Urothelium cell line (cell line): Measurements from ENCODE around the gene MIPOL1.

Experiments used
- DNase-seq: peaks from one replicate; pipeline ENCODE4 v3.0.0; 2011; ENCODE audit warnings: low spot score, mixed read lengths
- FAIRE-seq: peaks from 2 replicates; lab custom pipeline; 2011; peaks lifted over from hg19 to GRCh38; lab: Jason Lieb, UNC

Gene MIPOL1

GRCh38 chr14:37579274-37579673, 381.5 kb downstream of the MIPOL1 start:
- FAIRE-seq (no peak), DNase-seq (no peak)

- DNase-seq (no peak), FAIRE-seq (no peak)
These were observed 382.4 kb downstream of the MIPOL1 start for GRCh38 chr14:37580146-37580545.

GRCh38 chr14:37583358-37584210, 385.8 kb downstream of the MIPOL1 start:
- FAIRE-seq = no peak
- DNase-seq = no peak

- no peak for DNase-seq
- FAIRE-seq = no peak
These were observed 386.7 kb downstream of the MIPOL1 start for GRCh38 chr14:37584211-37585100.

GRCh38 chr14:37585101-37585511, 387.4 kb downstream of the MIPOL1 start:
- no peak for FAIRE-seq
- no peak for DNase-seq

GRCh38 chr14:37585971-37586796, 388.4 kb downstream of the MIPOL1 start:
- DNase-seq = no peak

GRCh38 chr14:37586797-37587130, 389.0 kb downstream of the MIPOL1 start:
- FAIRE-seq (no peak), DNase-seq (no peak)

More at GRCh38 chr14:37585971-37586796, 388.4 kb downstream of the MIPOL1 start:
- FAIRE-seq = no peak

DNA sequence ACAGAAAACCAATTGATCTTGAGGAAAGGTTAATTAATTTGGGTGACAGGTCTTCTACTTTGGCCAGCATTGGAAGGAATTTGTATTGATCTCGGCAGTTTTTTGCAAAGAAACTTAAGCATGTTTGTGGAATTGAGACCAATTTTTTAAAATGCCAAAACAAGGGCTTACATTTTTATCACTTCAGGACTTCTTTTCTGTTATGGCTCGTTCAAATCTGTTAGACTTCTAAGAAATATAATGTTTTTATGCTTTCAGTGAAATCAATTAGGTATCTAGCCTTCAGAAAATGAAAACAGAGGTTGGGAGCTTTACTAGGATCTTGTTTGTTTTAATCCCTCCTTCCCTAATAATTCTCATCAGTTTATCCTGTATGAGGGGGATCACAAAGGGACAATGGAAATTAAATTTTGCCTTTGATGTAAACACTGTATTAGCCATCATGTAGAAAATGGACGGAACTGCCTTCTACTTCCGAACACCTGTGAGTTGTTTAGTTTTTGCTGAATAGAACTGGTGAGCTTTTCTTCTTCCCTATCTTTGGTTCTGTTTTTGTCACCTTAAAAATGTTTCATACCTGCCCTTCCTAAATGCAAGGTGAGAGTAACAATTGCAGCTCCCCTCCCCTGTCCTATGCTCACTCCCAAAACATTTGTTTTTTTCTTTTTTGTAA, 389.5 kb downstream of the MIPOL1 start:
- no peak for FAIRE-seq
- DNase-seq = no peak

DNA sequence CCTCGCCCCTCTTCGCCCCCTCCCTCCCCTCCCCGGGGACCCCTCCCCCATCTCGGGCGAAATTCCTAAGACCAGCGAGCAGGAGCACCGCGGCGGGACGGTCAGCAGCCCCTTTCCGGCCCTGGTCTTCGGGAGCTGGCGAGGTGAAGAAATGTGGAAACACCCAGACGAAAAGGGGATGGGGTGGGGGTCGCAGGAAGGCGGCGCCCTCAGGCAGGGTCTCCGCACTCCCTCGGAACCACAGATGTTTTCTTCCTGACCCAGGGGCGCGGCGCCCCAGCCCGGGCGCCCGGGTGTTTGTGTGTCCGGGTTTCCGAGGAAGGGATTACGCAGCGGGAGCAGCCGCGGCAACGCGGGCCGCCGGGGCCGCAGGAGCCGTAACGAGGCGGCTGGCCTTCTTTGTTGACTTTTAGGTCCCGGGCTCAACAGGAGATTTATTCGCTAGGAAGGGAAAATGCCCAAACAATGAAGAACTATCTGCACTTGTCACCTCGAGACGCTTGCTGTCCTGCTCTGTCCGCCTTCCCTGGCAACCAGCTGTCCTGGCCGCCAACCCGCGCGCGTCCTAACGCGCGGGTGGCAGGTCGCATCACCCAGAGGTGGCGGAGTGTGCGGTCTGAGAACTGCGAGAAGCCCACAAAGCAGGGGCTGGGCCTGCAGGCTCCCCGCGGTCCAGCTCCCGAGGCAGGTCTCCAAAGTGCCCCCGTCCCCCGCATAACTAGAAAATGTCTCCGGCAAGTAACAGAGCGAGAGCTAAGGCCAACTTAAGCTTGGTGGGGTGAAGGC, 390.3 kb downstream of the MIPOL1 start:
- DNase-seq = no peak

GRCh38 chr14:37588667-37588955, 390.9 kb downstream of the MIPOL1 start:
- FAIRE-seq (no peak), DNase-seq (no peak)

More for the DNA sequence above, 390.3 kb downstream of the MIPOL1 start:
- no peak for FAIRE-seq

DNA sequence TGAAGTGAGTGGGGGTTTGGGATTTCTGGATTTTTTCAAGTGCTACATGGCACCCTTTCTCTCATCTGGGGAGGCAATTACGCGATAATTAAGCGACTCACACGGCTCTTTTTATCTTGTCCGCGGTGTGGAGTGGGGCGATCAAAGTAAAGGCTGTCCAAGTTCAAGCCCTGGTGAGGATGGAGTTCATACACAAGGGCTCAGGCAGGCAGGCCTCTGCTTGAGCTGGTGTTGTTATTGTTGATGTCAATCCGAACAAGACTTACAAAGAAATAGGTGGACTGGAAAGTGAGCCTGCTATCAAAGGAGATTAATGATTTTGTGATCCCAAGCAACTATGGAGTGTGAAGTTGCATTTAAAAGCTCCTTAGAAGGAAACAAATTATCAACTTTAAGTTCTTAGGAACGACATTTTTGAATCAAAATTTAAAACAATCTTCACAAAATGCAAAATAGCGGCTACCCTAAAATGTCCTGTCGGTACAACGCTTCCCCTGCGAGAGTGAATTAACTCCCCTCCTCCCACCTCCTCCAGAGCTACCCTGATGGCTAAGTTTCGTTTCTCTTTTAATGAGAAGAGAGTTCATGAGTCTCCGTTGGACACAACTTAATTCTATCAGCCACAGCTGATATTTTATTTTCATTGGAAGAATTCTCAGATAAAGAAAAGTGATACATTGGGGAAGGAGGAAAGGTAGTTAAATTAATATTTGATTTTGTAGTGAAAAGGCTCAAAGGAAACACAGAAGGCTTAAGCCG, 391.4 kb downstream of the MIPOL1 start:
- FAIRE-seq (no peak), DNase-seq (no peak)

DNA sequence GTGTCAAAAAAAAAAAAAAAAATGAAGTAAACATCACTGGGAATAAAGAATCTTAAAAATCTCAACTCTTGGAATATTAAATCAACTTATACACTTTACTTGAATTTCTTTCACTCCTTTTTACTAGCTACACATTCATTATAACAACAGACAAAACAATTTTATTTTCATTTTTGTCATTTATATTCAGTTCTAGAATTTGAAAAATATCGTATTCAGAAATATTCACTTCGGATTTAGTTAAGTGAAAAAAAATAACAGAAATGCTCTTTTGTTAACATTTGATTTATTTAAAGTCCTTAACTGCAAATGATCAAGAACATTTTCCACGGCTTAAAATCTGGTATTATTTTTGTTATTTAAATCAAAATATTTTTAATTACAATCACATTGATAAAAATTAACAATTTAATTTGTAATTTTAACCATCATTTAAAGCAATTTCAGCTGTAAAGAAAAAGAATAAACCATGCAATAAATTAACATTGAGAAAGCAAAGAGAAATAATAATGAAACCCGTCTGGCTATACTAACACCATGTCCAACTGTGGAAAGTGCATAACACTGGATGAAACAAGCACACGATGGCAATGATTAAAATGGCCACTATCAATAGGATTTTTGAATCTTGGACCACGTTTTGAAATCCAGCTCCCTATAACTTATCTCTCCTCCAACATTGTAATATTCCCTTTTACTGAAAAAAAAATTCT, 392.1 kb downstream of the MIPOL1 start:
- DNase-seq (no peak), FAIRE-seq (no peak)

- DNase-seq (no peak), FAIRE-seq (no peak)
These were observed 392.8 kb downstream of the MIPOL1 start for GRCh38 chr14:37590428-37591139.

DNA sequence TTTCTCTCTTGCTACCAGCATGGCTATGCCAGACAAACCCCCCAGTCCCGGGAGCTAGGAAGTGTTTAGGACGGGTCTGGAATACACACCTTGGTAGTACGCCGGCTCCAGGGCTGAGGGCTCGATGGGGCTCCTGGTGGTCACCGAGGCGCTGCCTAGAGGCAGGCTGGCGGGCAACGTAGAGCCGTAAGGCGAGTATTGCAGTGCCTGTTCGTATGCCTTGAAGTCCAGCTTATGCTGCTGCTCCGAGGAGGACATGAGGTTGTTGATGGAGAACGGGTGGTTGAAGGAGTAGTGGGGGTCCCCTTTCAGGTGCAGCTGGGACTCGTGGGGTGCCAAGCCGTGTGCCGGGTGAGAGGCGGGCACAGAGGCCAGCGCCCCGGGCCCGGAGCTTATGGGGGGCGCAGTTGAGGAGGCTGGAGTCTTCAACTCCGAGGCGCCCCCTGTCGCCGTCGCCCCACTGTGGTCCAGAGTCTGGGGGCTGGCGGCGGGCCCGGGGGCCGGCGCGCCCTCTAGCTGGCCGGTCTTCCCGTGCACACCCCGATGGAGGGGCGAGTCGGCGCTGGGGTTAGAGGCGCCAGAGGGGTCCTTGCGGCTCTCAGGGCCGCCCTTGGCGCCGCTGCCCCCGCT, 393.7 kb downstream of the MIPOL1 start:
- DNase-seq = no peak
- no peak for FAIRE-seq

DNA sequence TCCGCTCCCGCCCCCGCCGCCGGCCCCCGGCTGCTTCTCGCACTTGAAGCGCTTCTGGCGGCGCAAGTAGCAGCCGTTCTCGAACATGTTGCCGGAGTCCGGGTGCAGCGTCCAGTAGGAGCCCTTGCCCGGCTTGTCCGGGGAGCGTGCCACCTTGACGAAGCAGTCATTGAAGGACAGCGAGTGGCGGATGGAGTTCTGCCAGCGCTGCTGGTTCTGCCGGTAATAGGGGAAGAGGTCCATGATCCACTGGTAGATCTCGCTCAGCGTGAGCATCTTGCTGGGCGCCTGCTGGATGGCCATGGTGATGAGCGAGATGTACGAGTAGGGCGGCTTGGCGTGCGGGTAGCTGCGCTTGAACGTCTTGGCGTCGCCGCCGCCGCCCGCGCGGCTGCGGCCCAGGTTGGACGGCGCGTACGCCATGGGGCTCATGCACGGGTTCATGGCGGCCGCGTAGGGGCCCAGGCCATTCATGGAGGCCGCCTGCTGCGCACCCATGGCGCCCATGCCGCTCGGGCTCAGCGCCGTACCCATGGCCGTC, 394.3 kb downstream of the MIPOL1 start:
- no peak for DNase-seq
- no peak for FAIRE-seq

- FAIRE-seq (no peak), DNase-seq (no peak)
These were observed 395.0 kb downstream of the MIPOL1 start for GRCh38 chr14:37592482-37593408.
